ENCODE data around the gene UBAP1. TPM values are rescaled to one million over a fixed set of nuclear protein-coding genes. Genes with fewer than 3 reads are reported as not detected.

The UBAP1 gene
- total RNA-seq, 2 donors from 2014 or later, result 36.4 to 39.8 TPM

GRCh38 chr9:34230556-34230955, 51.7 kb downstream of the UBAP1 start:
- Histone ChIP-seq H3K9ac (ENCODE audit: extremely low read depth, low read length, poor library complexity, severe bottlenecking) (no peak overlapping the region), H3K27me3 (ENCODE audit: control insufficient read depth, insufficient read depth, low read length, poor library complexity, severe bottlenecking) (no peaks in the 10 kb centered on the region), H3K4me1 (ENCODE audit: control insufficient read depth, insufficient read depth, low read length) (no peaks in the 10 kb centered on the region), H3K4me3 (ENCODE audit: low read length) (no peak overlapping the region), H3K27ac (ENCODE audit: low read depth, low read length) (no peak overlapping the region), H3K36me3 (ENCODE audit: control insufficient read depth, insufficient read depth, low read length) (peaks cover 32% of the 10 kb centered on the region), H3K9me3 (ENCODE audit: control insufficient read depth, low read length) (no peaks in the 10 kb centered on the region)
- Mint-ChIP-seq H3K36me3 (ENCODE audit: low read depth) (peaks cover 10% of the 10 kb centered on the region), H3K4me3 (no peak overlapping the region), H3K27me3 (ENCODE audit: insufficient read depth) (no peaks in the 10 kb centered on the region), H3K27ac (no peak overlapping the region), H3K4me1 (no peaks in the 10 kb centered on the region), H3K9me3 (no peaks in the 10 kb centered on the region)
- no peak for TF ChIP-seq CTCF (conservative IDR thresholded peaks at IDR 0.05)
- no peak for DNase-seq
- 95 to 100% methylated on average over 2 to 4 of the region's 4 CpGs for WGBS, 2 experiments (ENCODE audit: insufficient coverage in 1 of 2, insufficient read length in 1 of 2)

- H3K27ac ChIP-seq (ENCODE audit: low read depth, low read length), result no peak overlapping the region
- H3K27me3 ChIP-seq (ENCODE audit: control insufficient read depth, insufficient read depth, low read length, poor library complexity, severe bottlenecking), result no peaks in the 10 kb centered on the region
- H3K36me3 ChIP-seq (ENCODE audit: control insufficient read depth, insufficient read depth, low read length), result peaks cover 45% of the 10 kb centered on the region
- no peak overlapping the region for H3K4me3 ChIP-seq (ENCODE audit: low read length)
- H3K4me1 ChIP-seq (ENCODE audit: control insufficient read depth, insufficient read depth, low read length), result no peaks in the 10 kb centered on the region
- H3K9me3 ChIP-seq (ENCODE audit: control insufficient read depth, low read length), result no peaks in the 10 kb centered on the region
- WGBS, 2 experiments (ENCODE audit: insufficient coverage in 1 of 2, insufficient read length in 1 of 2), result 80 to 95% methylated on average over 1 to 2 of the region's 2 CpGs
- H3K27me3 Mint-ChIP-seq (ENCODE audit: insufficient read depth), result no peaks in the 10 kb centered on the region
- H3K27ac Mint-ChIP-seq, result peak overlapping the region; percentile 6
- DNase-seq, result no peak
- H3K9me3 Mint-ChIP-seq, result no peaks in the 10 kb centered on the region
- TF ChIP-seq CTCF (conservative IDR thresholded peaks at IDR 0.05), result no peak
- no peaks in the 10 kb centered on the region for H3K4me1 Mint-ChIP-seq
- peaks cover 22% of the 10 kb centered on the region for H3K36me3 Mint-ChIP-seq (ENCODE audit: low read depth)
- no peak overlapping the region for H3K4me3 Mint-ChIP-seq
- no peak overlapping the region for H3K9ac ChIP-seq (ENCODE audit: extremely low read depth, low read length, poor library complexity, severe bottlenecking)
Observed at GRCh38 chr9:34232201-34232600, 53.4 kb downstream of the UBAP1 start.

GRCh38 chr9:34233672-34234071, 54.8 kb downstream of the UBAP1 start:
- Histone ChIP-seq H3K4me3 (ENCODE audit: low read length) (no peak overlapping the region), H3K27me3 (ENCODE audit: control insufficient read depth, insufficient read depth, low read length, poor library complexity, severe bottlenecking) (no peaks in the 10 kb centered on the region), H3K36me3 (ENCODE audit: control insufficient read depth, insufficient read depth, low read length) (peaks cover 59% of the 10 kb centered on the region), H3K9ac (ENCODE audit: extremely low read depth, low read length, poor library complexity, severe bottlenecking) (no peak overlapping the region), H3K9me3 (ENCODE audit: control insufficient read depth, low read length) (no peaks in the 10 kb centered on the region), H3K4me1 (ENCODE audit: control insufficient read depth, insufficient read depth, low read length) (no peaks in the 10 kb centered on the region), H3K27ac (ENCODE audit: low read depth, low read length) (no peak overlapping the region)
- H3K4me3 Mint-ChIP-seq, result no peak overlapping the region
- 88 to 90% methylated on average over 1 of the region's 1 CpG for WGBS, 2 experiments (ENCODE audit: insufficient coverage in 1 of 2, insufficient read length in 1 of 2)
- H3K4me1 Mint-ChIP-seq, result no peaks in the 10 kb centered on the region
- no peak for DNase-seq
- no peaks in the 10 kb centered on the region for H3K9me3 Mint-ChIP-seq
- no peak for TF ChIP-seq CTCF (conservative IDR thresholded peaks at IDR 0.05)
- H3K27ac Mint-ChIP-seq, result peak overlapping the region; percentile 18
- H3K36me3 Mint-ChIP-seq (ENCODE audit: low read depth), result peaks cover 30% of the 10 kb centered on the region
- no peaks in the 10 kb centered on the region for H3K27me3 Mint-ChIP-seq (ENCODE audit: insufficient read depth)

Data from endodermal cell (in vitro differentiated cells).